Prostate gland (tissue), 2 donors: ENCODE measurements around the gene PKMYT1. TPM values are rescaled to one million over a fixed set of nuclear protein-coding genes. Genes with fewer than 3 reads are reported as not detected.

Experiments
- DNase-seq: peaks from one replicate; pipeline ENCODE4 v3.0.0-alpha.2; 2019; ENCODE audit warnings: low spot score
- H3K27ac ChIP-seq, 2 donors: fragments of 200-600 bp; sonication (generic); 2 replicates each; pipeline ENCODE4 v1.5.1; 2017 to 2019
- H3K27me3 ChIP-seq: fragments of 200-600 bp; sonication (generic); replicated peaks from 2 replicates; pipeline ENCODE4 v1.5.1; 2019; ENCODE audit not compliant: insufficient read depth
- H3K36me3 ChIP-seq, 2 donors: fragments of 200-600 bp; sonication (generic); 1 replicate in 1 of 2; 2 replicates in 1 of 2; pipeline versions ENCODE4 v1.5.1 to v1.8.1; 2017 to 2019
- H3K4me1 ChIP-seq: fragments of 200-600 bp; sonication (generic); replicated peaks from 2 replicates; pipeline ENCODE4 v1.5.1; 2019
- H3K4me3 ChIP-seq, 2 donors: fragments of 200-600 bp; sonication (generic); 2 replicates each; pipeline ENCODE4 v1.5.1; 2017 to 2019
- H3K9me3 ChIP-seq: fragments of 200-600 bp; sonication (generic); 2 replicates; pipeline ENCODE4 v1.5.1; 2017
- CTCF ChIP-seq, 4 experiments: fragments of 200-600 bp in 2 of 4; fragments of 450-650 bp in 2 of 4; sonication (generic) in 2 of 4; IDR thresholded peaks; 1 replicate in 3 of 4; 2 replicates in 1 of 4; pipeline ENCODE4 v1.5.1; 2016 to 2019; ENCODE audit warnings: antibody characterized with exemption in 4 of 4, mild to moderate bottlenecking in 2 of 4, moderate library complexity in 2 of 4
- POLR2A ChIP-seq: fragments of 450-650 bp; IDR thresholded peaks from one replicate; pipeline ENCODE4 v1.6.1; 2016; ENCODE audit warnings: antibody characterized with exemption, mild to moderate bottlenecking
- POLR2AphosphoS5 ChIP-seq: sonication (generic); formaldehyde crosslinking; IDR thresholded peaks from one replicate; pipeline ENCODE4 v1.6.1; 2017; ENCODE audit warnings: antibody characterized with exemption
- WGBS: methylation state at CpG from one replicate; pipeline ENCODE4 v1.1.5; 2018; 5-methylcytosine and 5-hydroxymethylcytosine counted together
- intact Hi-C: fragments of 100-400 bp; cut with DNase I; formaldehyde crosslinking; loops from one replicate; pipeline ENCODE4 v1.14.2; 2022
- total RNA-seq, 2 donors: library from RNA; depleted of rRNA; stranded (reverse); fragments of >200 nt; gene quantifications; one replicate each; pipeline ENCODE4 v1.1.0, GENCODE V29; 2016

Gene PKMYT1
- total RNA-seq, 2 donors from 2014 or later, result 4.1 to 25.5 TPM

GRCh38 chr16:3012828-3013420 lies 32.7 kb upstream of the PKMYT1 start, which contains the start of gene CLDN9:
TSS of gene CLDN9 (plus strand) at chr16:3012923. CDS start at chr16:3013363, 440 bp downstream.
- DNase-seq, result no peak

DNA sequence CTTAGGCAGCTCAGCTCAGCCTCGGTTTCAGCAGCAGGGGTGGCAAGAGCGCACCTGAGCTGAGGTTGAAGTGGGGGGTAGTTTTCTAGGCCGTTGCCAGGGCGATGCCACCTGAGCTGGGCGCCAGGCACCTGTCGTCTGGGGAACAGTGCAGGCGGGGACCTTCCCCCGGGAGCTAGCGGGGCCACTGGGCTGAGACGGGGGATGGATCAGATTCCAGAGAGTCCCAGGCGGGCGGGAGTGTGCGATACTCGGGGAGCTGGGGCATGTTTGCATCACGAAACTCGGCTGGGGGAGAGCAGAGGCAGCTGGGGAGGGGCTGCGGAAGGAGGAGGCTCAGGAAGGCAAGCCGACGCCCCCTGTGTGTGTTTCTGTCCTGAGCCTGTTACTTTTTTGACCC lies 32.0 kb upstream of the PKMYT1 start:
- no peak for TF ChIP-seq CTCF (IDR thresholded peaks at IDR 0.05)
- no peak for TF ChIP-seq POLR2AphosphoS5
- no peak for TF ChIP-seq POLR2A
- H3K9me3 ChIP-seq, result no peaks in the 10 kb centered on the region
- intact Hi-C loops, result no loop called here
- no peak overlapping the region for H3K27ac ChIP-seq
- 17% methylated on average over 19 of the region's 19 CpGs for WGBS
- H3K4me1 ChIP-seq, result peaks cover 7% of the 10 kb centered on the region
- no peak overlapping the region for H3K4me3 ChIP-seq
- no peaks in the 10 kb centered on the region for H3K27me3 ChIP-seq
- no peaks in the 10 kb centered on the region for H3K36me3 ChIP-seq
- no peak for DNase-seq

More at GRCh38 chr16:3012828-3013420, 32.7 kb upstream of the PKMYT1 start, which contains the start of gene CLDN9:
- Histone ChIP-seq H3K36me3 (no peaks in the 10 kb centered on the region), H3K4me1 (peaks cover 7% of the 10 kb centered on the region), H3K9me3 (no peaks in the 10 kb centered on the region), H3K4me3 (no peak within 1 kb of the TSS), H3K27ac (no peak within 1 kb of the TSS), H3K27me3 (no peaks in the 10 kb centered on the region)
- TF ChIP-seq POLR2A (no peak), CTCF (IDR thresholded peaks at IDR 0.05) (no peak), POLR2AphosphoS5 (no peak)
- intact Hi-C loops, result no loop called here
- 42% methylated on average over 27 of the region's 27 CpGs for WGBS

- no peak for DNase-seq
- Histone ChIP-seq H3K27me3 (no peaks in the 10 kb centered on the region), H3K27ac (peak overlapping the region; percentile 52 to 57), H3K4me1 (peaks cover 7% of the 10 kb centered on the region), H3K36me3 (no peaks in the 10 kb centered on the region), H3K4me3 (no peak overlapping the region), H3K9me3 (no peaks in the 10 kb centered on the region)
- intact Hi-C loops, result no loop called here
- TF ChIP-seq POLR2AphosphoS5 (no peak), CTCF (IDR thresholded peaks at IDR 0.05) (no peak), POLR2A (no peak)
- WGBS, result 93% methylated on average over 8 of the region's 8 CpGs
These were observed 30.3 kb upstream of the PKMYT1 start for GRCh38 chr16:3010510-3010909.

DNA sequence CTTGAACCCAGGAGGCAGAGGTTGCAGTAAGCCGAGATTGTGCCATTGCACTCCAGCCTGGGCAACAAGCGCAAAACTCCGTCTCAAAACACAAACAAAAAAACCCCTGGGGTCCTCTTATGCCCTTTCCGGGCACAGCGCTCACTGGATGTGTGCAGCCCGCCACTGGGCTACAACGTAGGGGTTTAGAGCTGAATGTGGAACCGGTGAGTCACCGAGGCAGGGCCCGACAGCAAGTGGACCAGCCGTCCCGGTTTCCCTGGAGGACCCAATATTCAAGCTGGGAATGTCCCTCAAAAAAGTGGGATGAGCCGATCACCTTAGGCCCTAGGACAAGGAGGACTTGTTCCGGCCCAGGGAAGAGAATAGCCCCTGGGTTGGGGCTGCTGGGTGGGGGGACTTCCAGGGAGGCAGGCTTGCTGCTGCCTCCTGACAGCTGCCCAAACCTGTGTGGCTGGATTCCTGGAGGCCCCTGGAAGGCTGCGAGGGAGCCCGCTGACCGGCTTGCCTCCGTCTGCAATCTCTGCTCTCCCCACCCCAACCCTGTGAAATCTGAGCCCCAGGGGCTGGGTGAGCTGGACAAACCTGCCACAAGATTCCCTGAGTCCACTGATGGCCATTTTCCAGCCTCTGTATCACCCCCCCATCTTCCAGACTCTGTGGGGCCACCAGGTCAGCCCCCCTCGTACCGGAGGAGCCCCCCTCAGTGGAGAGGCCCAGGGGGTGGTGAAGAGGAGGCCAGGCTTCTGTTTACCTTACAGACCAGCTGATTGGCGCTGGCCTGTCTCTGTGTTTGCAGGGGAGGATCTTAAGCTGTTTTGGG lies 29.5 kb upstream of the PKMYT1 start:
- intact Hi-C loops, result no loop called here
- H3K4me3 ChIP-seq, result no peak overlapping the region
- H3K27me3 ChIP-seq, result no peaks in the 10 kb centered on the region
- H3K27ac ChIP-seq, result peak overlapping the region; percentile 52 to 57
- no peaks in the 10 kb centered on the region for H3K9me3 ChIP-seq
- H3K4me1 ChIP-seq, result peaks cover 7% of the 10 kb centered on the region
- no peaks in the 10 kb centered on the region for H3K36me3 ChIP-seq
- peak; percentile 81 for DNase-seq
- 43% methylated on average over 21 of the region's 21 CpGs for WGBS
- peak; percentile 56 for TF ChIP-seq POLR2AphosphoS5
- TF ChIP-seq POLR2A, result no peak
- no peak for TF ChIP-seq CTCF (IDR thresholded peaks at IDR 0.05)
